Osteoblast (primary cell): ENCODE results near the gene EBI3. TPM values are rescaled to one million over a fixed set of nuclear protein-coding genes. Genes with fewer than 3 reads are reported as not detected.
A peak's percentile ranks its signal among the peaks of the same experiment; 100 is the strongest.
"Not testable (repeated sequence)": the region's sequence is repeated elsewhere in the genome, so short reads cannot be mapped to it uniquely, and the experiment has no call there.

ENCODE experiments used
- DNase-seq: peaks from one replicate; pipeline ENCODE4 v3.0.0; 2011; ENCODE audit warnings: low spot score, mixed read lengths; ENCODE audit not compliant: insufficient read length; ENCODE audit errors: missing footprints
- H2AFZ ChIP-seq: 2 replicates; pipeline ENCODE4 v1.6.0; 2011; ENCODE audit warnings: mild to moderate bottlenecking, low read length
- H3K27ac ChIP-seq: 2 replicates; pipeline ENCODE4 v1.5.1; 2011; ENCODE audit warnings: mild to moderate bottlenecking, low read depth, low read length, moderate library complexity
- H3K27me3 ChIP-seq: 2 replicates; pipeline ENCODE4 v1.6.0; 2012; ENCODE audit warnings: mild to moderate bottlenecking, control low read depth, inconsistent platforms, low read length, moderate library complexity; ENCODE audit not compliant: insufficient read depth
- H3K36me3 ChIP-seq: 2 replicates; pipeline ENCODE4 v1.5.1; 2011; ENCODE audit warnings: mild to moderate bottlenecking, low read length, control low read depth, moderate library complexity; ENCODE audit not compliant: insufficient read depth
- H3K4me1 ChIP-seq: 2 replicates; pipeline ENCODE4 v1.5.1; 2011; ENCODE audit warnings: mild to moderate bottlenecking, low read length, control low read depth, moderate library complexity; ENCODE audit not compliant: insufficient read depth
- H3K4me2 ChIP-seq: 2 replicates; pipeline ENCODE4 v1.6.0; 2011; ENCODE audit warnings: mild to moderate bottlenecking, low read length; ENCODE audit not compliant: insufficient read depth
- H3K4me3 ChIP-seq: fragments of 200-600 bp; sonication (generic); 3 replicates; pipeline ENCODE4 v1.5.1; 2012; ENCODE audit warnings: mild to moderate bottlenecking, low read length, inconsistent platforms; ENCODE audit not compliant: insufficient read depth
- H3K79me2 ChIP-seq: 2 replicates; pipeline ENCODE4 v1.6.0; 2012; ENCODE audit warnings: mild to moderate bottlenecking, low read length, control low read depth, inconsistent platforms; ENCODE audit not compliant: insufficient read depth
- H3K9me3 ChIP-seq: 2 replicates; pipeline ENCODE4 v1.5.1; 2011; ENCODE audit warnings: low read depth, low read length, control low read depth
- H4K20me1 ChIP-seq: 2 replicates; pipeline ENCODE4 v1.6.0; 2012; ENCODE audit warnings: mild to moderate bottlenecking, low read length, control low read depth; ENCODE audit not compliant: insufficient read depth
- CTCF ChIP-seq: IDR thresholded peaks from 2 replicates; pipeline ENCODE4 v1.5.1; 2011; ENCODE audit warnings: mild to moderate bottlenecking, low read depth, low read length, moderate library complexity; ENCODE audit errors: extremely low read depth
- total RNA-seq: library from RNA; depleted of rRNA; stranded (reverse); fragments of >200 nt; gene quantifications from 2 replicates; pipeline ENCODE4 v1.2.3, GENCODE V29; 2012

The EBI3 gene
- total RNA-seq, 1 donor = not detected

DNA sequence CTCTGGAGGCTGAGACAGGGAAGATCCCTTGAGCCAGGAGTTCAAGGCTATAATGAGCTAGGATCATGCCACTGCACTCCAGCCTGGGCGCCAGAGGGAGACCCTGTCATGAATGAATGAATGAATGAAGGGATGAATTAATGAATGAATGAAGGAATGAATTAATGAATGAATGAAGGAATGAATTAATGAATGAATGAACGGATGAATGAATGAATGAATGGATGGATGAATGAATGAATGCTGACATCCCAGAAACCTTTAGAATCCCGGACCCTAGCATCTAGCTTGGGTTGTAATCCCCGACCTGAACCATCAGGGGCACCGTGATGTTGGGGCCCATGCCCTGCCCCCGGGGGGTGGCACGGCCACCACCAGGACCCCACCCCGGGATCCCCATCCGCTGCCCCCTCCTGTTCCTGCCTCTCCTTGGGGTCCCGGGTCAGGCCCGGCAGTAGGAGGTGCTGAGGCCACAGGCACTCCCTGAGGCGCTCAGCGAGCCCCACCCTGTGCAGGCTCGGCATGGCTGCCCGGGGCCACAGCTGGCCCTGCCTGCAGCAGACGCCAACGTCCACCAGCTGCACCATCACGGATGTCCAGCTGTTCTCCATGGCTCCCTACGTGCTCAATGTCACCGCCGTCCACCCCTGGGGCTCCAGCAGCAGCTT lies 3.4 kb downstream of the EBI3 start:
- Histone ChIP-seq H3K36me3 (no peaks in the 10 kb centered on the region), H3K4me2 (no peak overlapping the region), H3K27me3 (peaks cover 12% of the 10 kb centered on the region), H3K4me1 (peaks cover 12% of the 10 kb centered on the region), H3K9me3 (no peaks in the 10 kb centered on the region), H3K79me2 (no peaks in the 10 kb centered on the region), H2AFZ (no peak overlapping the region), H3K27ac (no peak overlapping the region), H3K4me3 (no peak overlapping the region), H4K20me1 (no peaks in the 10 kb centered on the region)
- TF ChIP-seq CTCF = no peak
- DNase-seq = no peak

- Histone ChIP-seq H3K79me2 (no peaks in the 10 kb centered on the region), H4K20me1 (no peaks in the 10 kb centered on the region), H3K4me3 (no peak overlapping the region), H3K36me3 (no peaks in the 10 kb centered on the region), H3K4me2 (no peak overlapping the region), H3K9me3 (no peaks in the 10 kb centered on the region), H2AFZ (no peak overlapping the region), H3K27me3 (peaks cover 6% of the 10 kb centered on the region), H3K27ac (no peak overlapping the region), H3K4me1 (peaks cover 12% of the 10 kb centered on the region)
- DNase-seq = no peak
- peak; percentile 63 for TF ChIP-seq CTCF
Measured at GRCh38 chr19:4233282-4233853, 4.0 kb downstream of the EBI3 start.

DNA sequence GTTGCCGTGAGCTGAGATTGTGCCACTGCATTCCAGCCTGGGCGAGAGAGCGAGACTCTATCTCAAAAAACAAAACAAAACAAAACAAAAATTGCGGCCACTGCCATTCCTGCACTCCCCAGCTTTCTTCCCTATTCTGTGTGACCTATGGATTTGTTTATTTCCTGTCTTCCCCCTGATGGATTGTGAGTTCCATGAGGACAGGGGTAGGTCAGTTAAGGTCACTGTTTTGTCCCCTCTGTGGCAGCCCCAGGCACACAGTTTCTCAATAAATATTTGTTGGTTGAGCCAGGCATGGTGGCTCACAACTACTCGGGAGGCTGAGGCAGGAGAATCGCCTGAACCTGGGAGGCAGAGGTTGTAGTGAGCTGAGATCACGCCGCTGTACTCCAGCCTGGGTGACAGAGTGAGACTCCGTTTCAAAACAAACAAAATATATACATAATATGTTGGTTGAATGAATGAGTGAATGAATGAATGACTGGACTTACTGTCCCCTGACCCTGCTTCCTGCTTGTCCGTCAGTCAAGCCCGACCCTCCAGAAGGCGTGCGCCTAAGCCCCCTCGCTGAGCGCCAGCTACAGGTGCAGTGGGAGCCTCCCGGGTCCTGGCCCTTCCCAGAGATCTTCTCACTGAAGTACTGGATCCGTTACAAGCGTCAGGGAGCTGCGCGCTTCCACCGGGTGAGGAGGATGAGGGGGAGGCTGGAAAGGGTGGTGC lies 5.0 kb downstream of the EBI3 start:
- H3K9me3 ChIP-seq = no peaks in the 10 kb centered on the region
- no peak for DNase-seq
- H2AFZ ChIP-seq = no peak overlapping the region
- no peaks in the 10 kb centered on the region for H3K79me2 ChIP-seq
- H3K4me1 ChIP-seq = peaks cover 4% of the 10 kb centered on the region
- H3K36me3 ChIP-seq = no peaks in the 10 kb centered on the region
- no peak for TF ChIP-seq CTCF
- H3K27ac ChIP-seq = no peak overlapping the region
- H3K4me2 ChIP-seq = no peak overlapping the region
- no peak overlapping the region for H3K4me3 ChIP-seq
- no peaks in the 10 kb centered on the region for H4K20me1 ChIP-seq
- no peaks in the 10 kb centered on the region for H3K27me3 ChIP-seq

DNA sequence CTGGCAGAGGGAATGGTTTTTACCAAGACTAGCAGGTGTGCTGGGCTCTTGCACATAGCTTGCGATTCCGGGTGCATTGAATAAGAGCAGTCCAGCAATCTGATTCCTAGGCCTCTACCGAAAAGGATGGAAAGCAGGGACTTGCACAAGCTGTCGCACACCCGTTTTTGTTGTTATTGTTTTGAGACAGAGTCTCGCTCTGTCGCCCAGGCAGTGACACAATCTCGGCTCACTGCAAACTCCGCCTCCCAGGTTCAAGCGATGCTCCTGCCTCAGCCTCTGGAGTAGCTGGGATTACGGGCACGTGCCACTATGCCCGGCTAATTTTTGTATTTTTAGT lies 5.5 kb downstream of the EBI3 start:
- no peak for TF ChIP-seq CTCF

GRCh38 chr19:4237510-4237909 lies 8.2 kb downstream of the EBI3 start:
- not testable (repeated sequence) for H3K4me3 ChIP-seq, H3K36me3 ChIP-seq, H2AFZ ChIP-seq, H3K27ac ChIP-seq, H3K79me2 ChIP-seq, H3K27me3 ChIP-seq, H3K4me2 ChIP-seq, DNase-seq, H3K4me1 ChIP-seq, H4K20me1 ChIP-seq, H3K9me3 ChIP-seq

More for the DNA sequence above, 5.5 kb downstream of the EBI3 start:
- H3K27me3 ChIP-seq = no peaks in the 10 kb centered on the region
- no peaks in the 10 kb centered on the region for H4K20me1 ChIP-seq
- no peak overlapping the region for H3K27ac ChIP-seq
- no peaks in the 10 kb centered on the region for H3K79me2 ChIP-seq
- H2AFZ ChIP-seq = no peak overlapping the region
- no peaks in the 10 kb centered on the region for H3K4me1 ChIP-seq
- H3K4me2 ChIP-seq = no peak overlapping the region
- no peak overlapping the region for H3K4me3 ChIP-seq
- no peak for DNase-seq
- H3K9me3 ChIP-seq = no peaks in the 10 kb centered on the region
- H3K36me3 ChIP-seq = no peaks in the 10 kb centered on the region
